IPS-NIHi11 (cell line): ENCODE data around the gene ZNF469.

Experiments
- DNase-seq: peaks from one replicate; pipeline ENCODE4 v3.0.0; 2012; ENCODE audit warnings: mixed read lengths, low spot score

Gene ZNF469

GRCh38 chr16:88392616-88393015 lies 9.9 kb downstream of the ZNF469 start:
- DNase-seq: no peak

- no peak for DNase-seq
Observed at GRCh38 chr16:88393034-88393433, 10.3 kb downstream of the ZNF469 start.

DNA sequence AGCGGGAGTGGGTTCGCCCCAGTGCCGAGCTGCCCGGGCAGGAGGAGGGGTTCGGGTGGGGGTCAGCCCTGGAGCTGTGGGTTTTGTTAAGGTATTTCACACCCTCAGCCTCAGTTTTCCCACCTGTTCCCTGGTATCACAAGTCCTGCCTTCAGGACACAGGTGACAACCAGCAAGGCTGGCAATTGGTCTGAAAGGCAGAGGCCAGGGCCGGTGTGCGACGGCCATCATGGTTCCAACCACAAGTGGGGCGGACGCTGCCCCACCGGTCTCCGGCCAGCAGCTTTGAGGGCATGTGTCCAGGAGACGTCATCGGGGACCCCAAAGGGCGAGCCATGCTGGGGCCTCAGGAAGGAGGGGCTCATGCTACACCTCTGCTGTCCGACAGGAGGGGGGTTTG lies 10.8 kb downstream of the ZNF469 start:
- DNase-seq: no peak

GRCh38 chr16:88394426-88394825 lies 11.7 kb downstream of the ZNF469 start:
- no peak for DNase-seq

- DNase-seq: no peak
Observed at GRCh38 chr16:88395669-88396584, 13.2 kb downstream of the ZNF469 start.

DNA sequence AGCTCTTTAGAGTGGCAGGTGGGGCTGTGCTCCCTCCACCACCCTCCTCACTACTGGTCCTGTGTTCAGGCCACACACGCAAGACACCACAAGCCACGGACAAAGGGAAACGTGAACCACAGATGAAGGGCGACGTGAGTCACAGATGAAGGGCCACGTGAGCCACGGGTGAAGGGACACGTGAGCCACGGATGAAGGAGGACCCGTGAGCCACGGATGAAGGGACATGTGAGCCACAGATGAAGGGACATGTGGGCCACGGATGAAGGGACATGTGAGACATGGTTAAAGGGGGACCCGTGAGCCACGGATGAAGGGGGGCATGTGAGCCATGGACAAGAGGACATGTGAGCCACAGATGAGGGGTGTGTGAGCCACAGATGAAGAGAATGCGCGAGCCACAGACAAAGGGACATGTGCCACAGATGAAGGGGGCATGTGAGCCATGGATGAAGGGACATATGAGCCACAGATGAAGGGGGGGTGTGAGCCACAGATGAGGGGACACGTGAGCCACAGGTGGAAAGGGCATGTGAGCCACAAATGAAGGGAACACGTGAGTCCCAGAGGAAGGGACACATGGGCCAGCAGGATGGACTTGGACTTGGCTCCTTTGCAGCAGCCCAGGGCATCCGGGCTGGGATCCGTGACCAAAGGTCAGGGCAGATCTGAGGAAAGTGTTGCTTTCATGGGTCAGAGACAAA lies 15.6 kb downstream of the ZNF469 start:
- no peak for DNase-seq

DNA sequence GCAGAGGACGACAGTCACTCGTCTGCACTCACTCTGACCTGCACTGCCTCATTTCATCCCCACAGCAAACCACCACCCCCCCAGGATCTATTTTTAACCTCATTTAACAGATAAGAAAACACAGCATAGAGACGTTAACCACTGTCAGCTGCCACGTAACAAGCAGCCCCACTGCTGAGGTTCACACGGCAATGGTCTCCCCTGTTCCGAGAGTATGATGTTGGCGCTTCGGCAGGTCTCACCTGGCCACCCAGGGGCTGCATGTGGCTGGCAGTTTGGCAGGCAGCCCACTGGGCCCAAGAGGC lies 16.1 kb downstream of the ZNF469 start:
- no peak for DNase-seq

DNA sequence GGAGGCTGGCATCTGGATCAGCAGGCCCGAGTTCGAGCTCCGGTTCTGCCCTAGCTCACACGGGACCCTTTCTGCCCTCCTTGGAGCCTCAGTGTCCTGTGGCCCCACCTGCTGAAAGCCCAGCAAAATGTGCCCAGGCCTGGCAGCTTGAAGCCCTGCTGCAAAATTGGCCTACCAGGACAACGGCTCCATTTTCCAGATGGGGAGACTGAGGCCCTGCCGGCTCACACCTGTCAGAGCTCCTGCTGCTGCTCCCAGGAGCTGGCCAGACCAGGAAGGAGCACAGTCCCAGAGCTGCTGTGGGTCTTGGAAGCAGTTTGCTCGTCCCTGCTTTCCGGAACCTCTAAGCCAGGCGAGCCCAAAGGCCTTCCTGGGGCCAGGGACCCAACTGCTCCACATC lies 17.4 kb downstream of the ZNF469 start:
- DNase-seq: no peak

GRCh38 chr16:88401604-88402246 lies 19.0 kb downstream of the ZNF469 start:
- DNase-seq: no peak

DNA sequence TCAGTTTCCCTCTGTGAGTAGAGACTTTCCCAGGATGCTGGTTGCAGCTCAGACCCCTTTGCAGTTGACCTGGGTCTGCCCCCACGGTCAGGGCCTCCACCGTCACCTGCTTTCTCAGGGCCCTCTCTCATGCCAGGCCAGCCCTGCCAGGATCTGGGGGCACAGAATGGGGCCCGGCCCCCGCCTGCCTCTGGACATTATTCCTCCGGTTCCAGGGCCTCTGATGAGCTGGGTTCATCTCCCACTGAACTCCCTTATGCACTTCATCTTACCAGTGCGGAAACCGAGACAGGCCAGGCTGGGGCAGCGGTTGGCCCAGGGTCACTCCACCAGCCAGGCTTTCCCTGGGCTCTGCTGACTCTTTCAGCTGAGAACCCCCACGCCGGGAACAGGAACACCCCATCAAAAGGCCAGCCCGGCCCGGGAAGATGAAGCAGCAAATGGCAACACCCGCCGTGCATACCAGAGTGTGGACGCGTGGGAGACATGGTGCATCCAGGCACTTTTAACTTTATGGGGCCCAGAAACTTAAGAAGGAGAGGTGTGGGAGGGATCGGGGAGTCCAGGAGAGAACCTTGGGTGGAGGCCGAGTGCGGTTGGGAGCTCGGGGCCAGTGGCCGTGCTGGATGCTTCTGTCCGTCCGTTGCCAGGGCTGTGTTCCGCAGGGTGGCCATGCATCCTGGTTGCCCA lies 19.9 kb downstream of the ZNF469 start:
- DNase-seq: no peak

DNA sequence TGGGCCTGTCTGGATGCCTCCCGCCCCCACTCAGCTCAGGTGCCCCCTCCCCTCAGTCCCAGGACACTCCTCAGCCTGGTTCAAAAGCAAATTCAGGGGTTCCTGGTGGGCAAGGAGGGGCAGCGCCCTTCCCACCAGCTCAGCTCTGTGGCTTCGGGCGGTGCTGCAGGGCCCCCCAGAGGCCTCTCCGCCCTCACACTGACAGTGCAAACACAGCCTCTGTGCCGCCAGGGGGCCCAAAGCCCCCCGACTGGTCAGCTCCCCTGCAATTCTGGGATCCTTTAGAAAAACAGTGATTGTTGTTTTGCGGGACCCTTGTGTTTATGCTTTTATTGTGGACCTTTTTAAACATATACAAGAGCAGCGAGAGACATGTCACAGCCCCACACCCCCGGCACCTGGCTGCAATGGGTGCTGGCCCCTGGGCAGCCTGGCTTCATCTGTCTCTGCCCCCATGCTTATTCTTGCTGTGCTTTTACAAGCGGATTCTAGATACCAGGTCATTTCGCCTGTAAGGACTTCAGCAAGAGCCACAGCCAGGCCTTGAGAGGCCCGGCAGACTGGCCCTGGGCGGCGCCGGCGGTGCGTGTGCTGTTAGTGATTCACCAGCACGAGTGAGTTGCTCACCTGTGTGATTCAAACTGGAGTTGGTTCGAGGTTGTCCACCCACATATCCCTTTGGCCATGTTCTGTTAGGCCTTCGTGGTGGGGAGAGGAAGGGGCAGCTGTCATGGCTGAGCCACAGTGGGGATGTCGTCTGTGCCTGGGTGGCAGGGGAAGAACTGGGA lies 21.2 kb downstream of the ZNF469 start:
- peak; percentile 57 for DNase-seq

GRCh38 chr16:88404769-88405168 lies 22.0 kb downstream of the ZNF469 start:
- DNase-seq: no peak

- no peak for DNase-seq
Observed at GRCh38 chr16:88405216-88406060, 22.7 kb downstream of the ZNF469 start.

- DNase-seq: peak; percentile 67
Observed at GRCh38 chr16:88406096-88407041, 23.6 kb downstream of the ZNF469 start.

DNA sequence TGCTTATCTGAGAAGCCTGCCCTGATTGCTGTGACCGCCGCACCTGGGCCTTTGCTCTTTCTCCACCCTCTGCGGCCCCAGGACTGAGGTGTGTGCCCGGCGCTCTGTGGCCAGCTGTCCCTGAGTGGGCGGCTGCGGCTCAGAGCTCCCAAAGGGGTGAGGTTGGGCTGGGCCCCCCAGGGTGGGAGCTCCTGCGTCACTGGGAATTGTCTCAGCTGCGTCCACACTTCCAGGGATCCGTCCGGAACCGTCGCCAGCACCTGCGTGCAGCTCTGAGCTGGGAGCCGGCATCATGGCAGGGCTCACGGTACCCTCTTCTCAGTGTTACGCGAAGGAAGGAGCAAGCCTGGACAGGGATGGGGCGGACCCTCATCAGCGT lies 24.3 kb downstream of the ZNF469 start:
- DNase-seq: no peak

DNA sequence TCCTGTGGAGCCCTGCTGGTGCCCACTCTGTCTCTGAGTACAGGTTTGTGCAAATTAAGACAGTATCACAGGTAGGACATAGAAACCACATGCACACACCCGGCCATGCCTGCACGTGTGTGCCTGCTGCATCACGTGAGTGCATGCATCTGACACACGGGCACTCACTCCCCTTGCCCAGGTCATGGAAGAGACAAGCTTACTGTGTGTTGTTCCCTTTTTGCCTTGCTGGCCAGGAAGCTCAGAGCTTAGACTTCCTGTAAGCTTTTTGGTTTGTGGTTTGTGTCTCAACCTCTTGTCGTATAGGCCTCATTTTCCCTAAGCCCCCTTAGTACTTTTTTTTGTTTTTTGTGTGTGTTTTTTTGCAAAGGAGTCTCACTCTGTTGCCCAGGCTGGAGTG lies 25.0 kb downstream of the ZNF469 start:
- no peak for DNase-seq

DNA sequence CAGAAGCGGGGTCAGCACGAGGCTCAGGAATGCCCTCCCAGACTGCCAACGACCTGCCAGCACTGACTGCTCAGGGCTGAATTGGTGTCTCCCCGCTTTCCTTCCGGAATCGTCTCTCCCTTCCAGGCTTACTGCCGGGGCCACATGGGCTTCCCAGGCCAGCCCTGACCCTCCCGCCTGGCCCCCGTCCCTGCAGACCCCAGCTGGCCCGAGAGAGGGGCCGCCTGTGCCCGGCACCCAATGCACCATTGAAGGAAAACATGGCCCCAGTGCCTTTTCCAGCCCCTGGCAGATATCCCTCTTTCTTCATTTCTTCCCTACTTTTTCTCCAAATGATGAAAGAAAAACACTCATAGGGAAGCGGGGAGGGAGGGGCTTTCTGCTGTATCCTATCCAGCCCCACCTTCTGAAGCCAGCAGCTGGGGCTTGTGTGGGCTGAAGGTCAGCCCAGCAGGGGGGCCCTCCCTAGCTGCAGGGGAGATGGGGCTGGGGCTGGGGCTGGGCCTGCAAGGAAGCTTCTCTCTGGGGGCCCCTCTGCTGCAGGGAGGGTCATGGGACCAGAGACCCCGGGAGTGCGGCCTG lies 25.9 kb downstream of the ZNF469 start:
- no peak for DNase-seq

DNA sequence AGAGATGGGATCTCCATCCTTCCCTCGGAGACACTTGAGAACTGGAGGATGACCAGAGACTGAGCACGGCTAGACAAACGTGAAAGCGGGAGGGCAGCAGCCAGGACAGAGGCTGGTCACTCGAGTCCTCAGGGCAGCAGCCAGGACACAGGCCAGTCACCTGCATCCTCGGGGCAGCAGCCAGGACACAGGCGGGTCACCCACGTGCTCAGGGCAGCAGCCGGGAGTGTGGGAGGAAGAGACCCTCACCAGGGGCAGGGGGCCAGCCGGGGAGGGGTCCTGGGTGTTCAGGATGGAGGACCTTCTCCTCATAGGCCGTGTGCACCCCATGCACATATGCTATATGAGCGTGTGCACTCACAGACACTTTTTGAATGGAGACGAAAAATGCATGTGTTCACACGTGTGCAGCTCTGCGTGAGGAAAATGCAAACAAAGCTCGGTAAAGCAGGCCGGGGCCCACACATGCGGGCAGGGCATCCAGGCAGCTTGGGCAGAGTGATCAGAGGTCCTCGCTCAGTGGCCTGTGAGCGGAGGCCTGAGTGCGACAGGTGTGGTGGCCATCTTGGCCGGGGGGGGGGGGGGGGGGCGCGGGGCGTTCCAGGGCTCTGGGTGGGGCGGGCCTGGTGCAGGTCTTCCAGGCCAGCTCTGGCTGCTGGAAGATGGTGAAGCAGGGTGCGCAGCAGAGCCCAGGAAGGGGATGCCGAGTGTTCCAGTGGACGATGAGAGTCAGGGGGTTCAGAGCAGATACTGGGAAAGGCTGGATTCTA lies 26.7 kb downstream of the ZNF469 start:
- DNase-seq: no peak
